Progenitor cell of endocrine pancreas (in vitro differentiated cells): Measurements from ENCODE around the gene PLSCR4. TPM values are rescaled to one million over a fixed set of nuclear protein-coding genes. Genes with fewer than 3 reads are reported as not detected.
A peak's percentile ranks its signal among the peaks of the same experiment; 100 is the strongest.
"Not testable (repeated sequence)": the region's sequence is repeated elsewhere in the genome, so short reads cannot be mapped to it uniquely, and the experiment has no call there.

ENCODE experiments used
- DNase-seq: peaks from one replicate; pipeline ENCODE4 v3.0.0; 2021; ENCODE audit warnings: low spot score; ENCODE audit not compliant: unreplicated experiment
- H3K27ac Mint-ChIP-seq: 2 replicates; pipeline ENCODE4 v1.8.0; 2021; ENCODE audit warnings: mild to moderate bottlenecking, moderate library complexity, mixed read lengths
- H3K27me3 Mint-ChIP-seq: 2 replicates; pipeline ENCODE4 v1.8.0; 2021; ENCODE audit warnings: mixed read lengths
- H3K36me3 Mint-ChIP-seq: 2 replicates; pipeline ENCODE4 v1.8.0; 2022; ENCODE audit warnings: mixed read lengths; ENCODE audit not compliant: insufficient read depth
- H3K4me1 Mint-ChIP-seq: 2 replicates; pipeline ENCODE4 v1.8.0; 2021; ENCODE audit warnings: low read depth, mixed read lengths
- H3K4me3 Mint-ChIP-seq: 2 replicates; pipeline ENCODE4 v1.8.0; 2021; ENCODE audit warnings: low read depth, mild to moderate bottlenecking, moderate library complexity, mixed read lengths
- H3K9me3 Mint-ChIP-seq: 2 replicates; pipeline ENCODE4 v1.8.0; 2021; ENCODE audit warnings: low read depth, mixed read lengths
- CTCF ChIP-seq: fragments of 200-600 bp; sonication (generic); IDR thresholded peaks from one replicate; pipeline ENCODE4 v1.5.0; 2021; ENCODE audit warnings: antibody characterized with exemption, mild to moderate bottlenecking; ENCODE audit not compliant: unreplicated experiment
- total RNA-seq: library from RNA; stranded (reverse); gene quantifications from 2 replicates; pipeline ENCODE4 v1.2.1, GENCODE V29; 2021

The PLSCR4 gene
- total RNA-seq, 1 donor from 2014 or later: 9.2 TPM

DNA sequence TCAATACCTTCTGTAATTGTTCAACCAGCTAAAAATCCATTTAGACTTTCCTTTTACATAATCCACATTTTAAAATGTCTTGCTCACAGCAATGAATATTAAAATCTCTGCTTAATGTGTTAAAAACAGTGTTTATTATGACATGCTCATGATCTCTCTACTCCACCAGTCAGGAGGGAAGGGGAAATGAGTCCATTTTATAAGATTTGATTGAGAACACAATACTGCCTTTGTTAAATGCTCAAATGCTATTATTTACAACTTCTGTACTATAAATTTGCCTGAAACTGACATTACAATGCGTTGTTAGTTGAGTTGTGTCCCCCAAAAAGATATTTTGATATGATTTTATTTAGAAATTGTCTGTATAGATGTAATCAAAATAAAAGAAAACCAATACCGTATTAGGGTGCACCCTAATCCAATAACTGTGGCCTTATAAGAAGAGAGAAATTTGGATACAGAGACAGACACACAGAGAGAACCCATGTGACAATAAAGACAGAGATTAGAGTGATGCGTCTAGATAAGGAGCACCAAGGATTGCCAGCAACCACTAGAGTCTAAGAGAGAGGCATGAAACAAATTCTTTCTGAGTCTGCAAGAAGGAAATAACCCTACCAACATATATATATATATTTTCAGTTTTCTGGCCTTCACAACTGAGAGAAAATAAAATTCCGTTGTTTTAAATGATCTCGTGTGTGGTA, 9.1 kb upstream of the PLSCR4 start:
- no peaks in the 10 kb centered on the region for H3K27me3 Mint-ChIP-seq
- peaks cover 15% of the 10 kb centered on the region for H3K4me1 Mint-ChIP-seq
- no peak overlapping the region for H3K27ac Mint-ChIP-seq
- no peaks in the 10 kb centered on the region for H3K9me3 Mint-ChIP-seq
- DNase-seq: no peak
- no peaks in the 10 kb centered on the region for H3K36me3 Mint-ChIP-seq
- no peak for TF ChIP-seq CTCF
- H3K4me3 Mint-ChIP-seq: no peak overlapping the region

- no peak overlapping the region for H3K27ac Mint-ChIP-seq
- TF ChIP-seq CTCF: no peak
- peaks cover 4% of the 10 kb centered on the region for H3K36me3 Mint-ChIP-seq
- H3K9me3 Mint-ChIP-seq: peaks cover 12% of the 10 kb centered on the region
- no peaks in the 10 kb centered on the region for H3K27me3 Mint-ChIP-seq
- H3K4me3 Mint-ChIP-seq: no peak overlapping the region
- DNase-seq: no peak
- H3K4me1 Mint-ChIP-seq: peaks cover 9% of the 10 kb centered on the region
Observed at GRCh38 chr3:146256851-146257486, 6.1 kb upstream of the PLSCR4 start.

GRCh38 chr3:146252445-146252844, 1.5 kb upstream of the PLSCR4 start:
- H3K9me3 Mint-ChIP-seq: peaks cover 15% of the 10 kb centered on the region
- H3K27me3 Mint-ChIP-seq, H3K36me3 Mint-ChIP-seq, DNase-seq, H3K27ac Mint-ChIP-seq: not testable (repeated sequence)
- H3K4me3 Mint-ChIP-seq: peak overlapping the region; percentile 33
- H3K4me1 Mint-ChIP-seq: peaks cover 10% of the 10 kb centered on the region

DNA sequence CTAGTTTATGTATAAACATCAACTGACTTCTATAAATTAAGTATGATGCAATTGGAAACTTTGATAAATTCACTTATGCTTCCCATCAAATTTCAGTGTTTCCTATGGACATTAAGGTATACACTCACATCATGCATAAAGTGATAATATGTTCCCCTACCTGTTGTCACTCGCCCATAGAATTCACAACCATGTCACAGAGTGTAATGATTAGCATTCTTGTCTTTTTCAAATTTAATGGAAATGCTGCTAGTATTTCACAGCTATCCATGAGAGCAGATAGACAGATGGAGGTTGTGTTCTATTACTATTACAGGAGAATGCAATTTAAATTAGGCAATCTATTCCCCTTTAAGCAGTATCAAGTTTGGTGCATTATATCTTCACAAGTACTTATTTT, 984 bp downstream of the PLSCR4 start:
- H3K9me3 Mint-ChIP-seq: peaks cover 15% of the 10 kb centered on the region
- no peaks in the 10 kb centered on the region for H3K27me3 Mint-ChIP-seq
- peak overlapping the region; percentile 88 for H3K27ac Mint-ChIP-seq
- TF ChIP-seq CTCF: no peak
- peaks cover 4% of the 10 kb centered on the region for H3K36me3 Mint-ChIP-seq
- peak overlapping the region; percentile 86 for H3K4me3 Mint-ChIP-seq
- H3K4me1 Mint-ChIP-seq: peaks cover 11% of the 10 kb centered on the region
- DNase-seq: no peak

- H3K4me1 Mint-ChIP-seq: peaks cover 11% of the 10 kb centered on the region
Observed at GRCh38 chr3:146247911-146248310, 3.0 kb downstream of the PLSCR4 start.

More at GRCh38 chr3:146247911-146248310, 3.0 kb downstream of the PLSCR4 start:
- no peak overlapping the region for H3K4me3 Mint-ChIP-seq
- H3K27me3 Mint-ChIP-seq: no peaks in the 10 kb centered on the region
- H3K27ac Mint-ChIP-seq: no peak overlapping the region
- peaks cover 12% of the 10 kb centered on the region for H3K9me3 Mint-ChIP-seq
- H3K36me3 Mint-ChIP-seq: peaks cover 5% of the 10 kb centered on the region
- DNase-seq: no peak
- no peak for TF ChIP-seq CTCF
